Measurements from ENCODE around the gene COLQ.

Gene COLQ

DNA sequence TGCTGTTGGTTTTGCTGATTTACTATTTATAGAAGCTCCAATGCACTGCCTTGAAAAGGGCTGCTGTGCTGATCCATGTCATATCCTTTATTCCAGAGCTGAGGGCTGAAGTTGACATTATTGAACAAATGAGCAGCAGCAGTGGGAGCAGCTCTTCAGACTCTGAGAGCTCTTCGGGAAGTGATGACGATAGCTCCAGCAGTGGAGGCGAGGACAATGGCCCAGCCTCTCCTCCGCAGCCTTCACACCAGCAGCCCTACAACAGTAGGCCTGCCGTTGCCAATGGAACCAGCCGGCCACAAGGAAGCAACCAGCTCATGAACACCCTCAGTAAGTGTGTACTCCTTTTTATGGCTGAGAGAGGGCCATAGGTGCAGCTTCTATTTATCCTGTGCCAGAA is 85.3 kb downstream of the COLQ start:
- Histone ChIP-seq H3K9me3 (ENCODE audit: control insufficient read depth, low read length) (no peaks in the 10 kb centered on the region), H3K4me3 (ENCODE audit: insufficient read depth, low read depth, low read length, poor library complexity, severe bottlenecking) (no peak overlapping the region), H3K36me3 (ENCODE audit: control insufficient read depth, insufficient read depth, low read length) (peaks cover 90% of the 10 kb centered on the region), H3K27ac (ENCODE audit: insufficient read depth, low read length, poor library complexity, severe bottlenecking) (no peak overlapping the region), H3K4me1 (ENCODE audit: control insufficient read depth, insufficient read depth, low read length, poor library complexity, severe bottlenecking) (no peaks in the 10 kb centered on the region), H3K27me3 (replicated peaks; ENCODE audit: control insufficient read depth, insufficient read depth, low read length, poor library complexity, severe bottlenecking) (no peaks in the 10 kb centered on the region)
- DNase-seq: no peak

DNA sequence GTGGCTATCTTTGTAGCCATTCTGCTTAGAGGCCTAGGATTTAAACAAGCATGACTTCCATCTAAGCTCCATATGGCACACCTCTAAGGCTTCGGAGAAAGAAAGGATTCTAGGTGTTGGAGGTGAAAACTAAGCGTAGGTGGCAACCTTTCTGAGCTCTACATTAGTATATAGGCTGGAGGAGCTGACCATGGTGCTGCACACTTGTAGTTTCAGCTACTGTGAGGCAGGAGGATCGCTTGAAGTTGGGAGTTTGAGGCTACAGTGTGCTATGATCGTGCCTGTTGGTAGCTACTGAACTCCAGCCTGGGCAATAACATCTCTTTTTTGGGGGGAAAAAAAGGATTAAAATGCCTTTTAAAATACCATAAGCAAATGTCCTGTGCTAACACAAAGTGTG is 86.8 kb downstream of the COLQ start:
- no peak overlapping the region for H3K4me3 ChIP-seq (ENCODE audit: insufficient read depth, low read depth, low read length, poor library complexity, severe bottlenecking)
- H3K27me3 ChIP-seq (replicated peaks; ENCODE audit: control insufficient read depth, insufficient read depth, low read length, poor library complexity, severe bottlenecking): no peaks in the 10 kb centered on the region
- no peak for DNase-seq
- peaks cover 1% of the 10 kb centered on the region for H3K4me1 ChIP-seq (ENCODE audit: control insufficient read depth, insufficient read depth, low read length, poor library complexity, severe bottlenecking)
- no peak overlapping the region for H3K27ac ChIP-seq (ENCODE audit: insufficient read depth, low read length, poor library complexity, severe bottlenecking)
- H3K36me3 ChIP-seq (ENCODE audit: control insufficient read depth, insufficient read depth, low read length): peaks cover 82% of the 10 kb centered on the region
- no peaks in the 10 kb centered on the region for H3K9me3 ChIP-seq (ENCODE audit: control insufficient read depth, low read length)

DNA sequence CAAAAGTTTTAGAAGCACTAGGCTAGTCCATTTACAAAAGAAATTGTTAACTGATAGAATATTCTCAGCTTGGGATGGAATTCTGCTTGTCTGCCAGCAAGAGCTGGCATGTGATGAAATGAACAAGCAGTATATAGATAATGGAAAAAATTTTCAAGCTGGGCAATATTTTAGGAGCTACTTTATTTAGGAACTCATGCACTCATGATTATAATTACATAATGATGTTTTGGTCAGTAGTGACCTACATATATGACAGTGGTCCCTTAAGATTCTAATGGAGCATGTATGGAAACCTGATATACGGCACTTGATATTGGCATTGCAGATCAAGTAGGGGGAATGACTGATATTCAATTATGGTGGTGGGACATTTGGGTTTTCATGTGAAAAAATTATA is 88.0 kb downstream of the COLQ start:
- Histone ChIP-seq H3K36me3 (ENCODE audit: control insufficient read depth, insufficient read depth, low read length) (peaks cover 69% of the 10 kb centered on the region), H3K27ac (ENCODE audit: insufficient read depth, low read length, poor library complexity, severe bottlenecking) (no peak overlapping the region), H3K9me3 (ENCODE audit: control insufficient read depth, low read length) (no peaks in the 10 kb centered on the region), H3K4me1 (ENCODE audit: control insufficient read depth, insufficient read depth, low read length, poor library complexity, severe bottlenecking) (peaks cover 6% of the 10 kb centered on the region), H3K4me3 (ENCODE audit: insufficient read depth, low read depth, low read length, poor library complexity, severe bottlenecking) (no peak overlapping the region), H3K27me3 (replicated peaks; ENCODE audit: control insufficient read depth, insufficient read depth, low read length, poor library complexity, severe bottlenecking) (no peaks in the 10 kb centered on the region)
- DNase-seq: no peak

DNA sequence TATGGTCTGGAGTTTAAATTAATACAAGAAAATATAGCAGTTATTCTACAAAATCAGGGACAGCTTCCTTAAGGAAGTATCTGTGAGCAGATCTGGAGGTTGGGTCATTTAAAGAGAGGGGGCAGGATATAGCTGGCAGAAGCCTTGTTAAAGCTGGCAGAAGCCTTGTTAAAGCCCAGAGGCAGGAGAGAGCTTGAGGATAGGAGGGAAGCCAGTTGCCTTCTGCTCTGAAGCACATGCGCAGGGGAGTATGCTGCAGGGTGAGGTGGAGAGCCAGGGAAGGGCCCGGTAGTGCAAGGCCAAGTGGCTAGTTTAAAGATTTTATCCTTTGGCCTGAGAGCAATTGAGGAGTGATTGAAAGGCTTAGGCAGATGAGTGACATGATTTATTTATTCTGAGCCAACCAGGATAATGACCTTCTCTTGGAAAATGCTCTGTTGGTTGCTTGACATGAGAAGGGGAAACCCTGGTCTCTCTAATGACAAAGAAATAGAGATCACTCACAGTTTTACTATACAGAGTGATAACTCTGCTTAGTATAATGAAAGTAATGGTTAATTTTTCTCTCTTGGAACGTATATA is 90.2 kb downstream of the COLQ start:
- Histone ChIP-seq H3K4me1 (ENCODE audit: control insufficient read depth, insufficient read depth, low read length, poor library complexity, severe bottlenecking) (peaks cover 12% of the 10 kb centered on the region), H3K36me3 (ENCODE audit: control insufficient read depth, insufficient read depth, low read length) (peaks cover 50% of the 10 kb centered on the region), H3K9me3 (ENCODE audit: control insufficient read depth, low read length) (no peaks in the 10 kb centered on the region), H3K4me3 (ENCODE audit: insufficient read depth, low read depth, low read length, poor library complexity, severe bottlenecking) (no peak overlapping the region), H3K27ac (ENCODE audit: insufficient read depth, low read length, poor library complexity, severe bottlenecking) (no peak overlapping the region), H3K27me3 (replicated peaks; ENCODE audit: control insufficient read depth, insufficient read depth, low read length, poor library complexity, severe bottlenecking) (no peaks in the 10 kb centered on the region)
- no peak for DNase-seq

DNA sequence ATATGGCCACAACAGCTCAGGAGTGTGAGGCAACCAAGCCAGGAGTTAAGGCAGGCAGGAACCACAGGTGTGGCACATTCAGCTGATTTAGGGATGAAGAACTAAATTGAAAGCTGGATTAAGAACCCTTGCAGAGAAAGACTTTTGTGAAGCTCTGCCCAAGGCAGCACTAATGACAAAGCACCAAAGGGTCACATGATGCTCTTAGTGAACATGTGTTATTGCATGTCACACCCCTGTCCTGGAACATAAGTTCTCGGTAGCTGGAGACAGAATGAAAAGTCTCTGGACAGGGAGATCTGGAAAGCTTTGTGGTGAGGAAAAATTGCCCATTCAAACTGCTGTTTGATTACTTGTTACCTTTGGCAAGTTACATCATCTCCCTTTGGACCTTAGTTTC is 90.9 kb downstream of the COLQ start:
- Histone ChIP-seq H3K4me1 (ENCODE audit: control insufficient read depth, insufficient read depth, low read length, poor library complexity, severe bottlenecking) (peaks cover 13% of the 10 kb centered on the region), H3K36me3 (ENCODE audit: control insufficient read depth, insufficient read depth, low read length) (peaks cover 43% of the 10 kb centered on the region), H3K4me3 (ENCODE audit: insufficient read depth, low read depth, low read length, poor library complexity, severe bottlenecking) (no peak overlapping the region), H3K9me3 (ENCODE audit: control insufficient read depth, low read length) (no peaks in the 10 kb centered on the region), H3K27me3 (replicated peaks; ENCODE audit: control insufficient read depth, insufficient read depth, low read length, poor library complexity, severe bottlenecking) (no peaks in the 10 kb centered on the region), H3K27ac (ENCODE audit: insufficient read depth, low read length, poor library complexity, severe bottlenecking) (no peak overlapping the region)
- no peak for DNase-seq

DNA sequence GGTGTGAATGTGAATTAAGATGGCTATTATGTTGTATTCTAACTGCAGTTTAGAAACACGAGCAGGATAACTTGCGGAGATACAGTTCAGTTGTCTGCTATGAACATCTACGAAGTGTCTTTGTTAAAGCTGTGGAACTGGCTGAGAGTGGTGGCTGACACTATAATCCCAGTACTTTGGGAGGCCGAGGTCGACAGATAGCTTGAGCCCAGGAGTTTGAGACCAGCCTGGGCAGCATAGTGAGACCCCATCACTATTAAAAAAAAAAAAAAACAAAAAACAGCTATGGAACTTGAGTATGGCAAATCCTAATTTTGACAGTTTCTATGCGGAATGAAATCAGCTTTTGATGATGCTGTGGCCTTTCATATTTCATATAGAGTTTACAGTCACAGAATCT is 92.4 kb downstream of the COLQ start:
- peak overlapping the region; percentile 82 for H3K4me3 ChIP-seq (ENCODE audit: insufficient read depth, low read depth, low read length, poor library complexity, severe bottlenecking)

DNA sequence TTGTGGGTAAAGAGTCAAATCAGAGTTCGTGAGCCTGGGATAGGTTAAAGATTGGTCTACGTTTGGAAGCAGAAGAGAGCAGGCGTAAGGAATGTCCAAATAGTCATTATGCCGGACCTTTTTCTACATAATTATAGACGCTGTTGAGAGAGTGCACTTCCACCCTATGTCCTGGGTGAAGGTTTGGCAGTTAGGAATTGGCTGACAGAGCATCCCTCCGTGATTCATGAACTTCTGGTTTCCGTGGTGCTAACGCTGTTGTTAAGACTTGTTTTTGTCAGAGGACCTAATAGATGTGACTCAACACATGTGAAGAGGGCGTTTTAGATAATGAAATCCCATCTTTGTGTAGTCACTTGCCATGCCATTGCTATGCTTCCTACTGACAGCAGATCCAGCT is 93.0 kb downstream of the COLQ start:
- Histone ChIP-seq H3K36me3 (ENCODE audit: control insufficient read depth, insufficient read depth, low read length) (peaks cover 22% of the 10 kb centered on the region), H3K4me3 (ENCODE audit: insufficient read depth, low read depth, low read length, poor library complexity, severe bottlenecking) (peak overlapping the region; percentile 82), H3K4me1 (ENCODE audit: control insufficient read depth, insufficient read depth, low read length, poor library complexity, severe bottlenecking) (peaks cover 13% of the 10 kb centered on the region), H3K27ac (ENCODE audit: insufficient read depth, low read length, poor library complexity, severe bottlenecking) (peak overlapping the region; percentile 82), H3K9me3 (ENCODE audit: control insufficient read depth, low read length) (no peaks in the 10 kb centered on the region), H3K27me3 (replicated peaks; ENCODE audit: control insufficient read depth, insufficient read depth, low read length, poor library complexity, severe bottlenecking) (no peaks in the 10 kb centered on the region)
- DNase-seq: no peak

More for the DNA sequence above, 92.4 kb downstream of the COLQ start:
- H3K4me1 ChIP-seq (ENCODE audit: control insufficient read depth, insufficient read depth, low read length, poor library complexity, severe bottlenecking): peaks cover 13% of the 10 kb centered on the region
- H3K36me3 ChIP-seq (ENCODE audit: control insufficient read depth, insufficient read depth, low read length): peaks cover 28% of the 10 kb centered on the region
- H3K9me3 ChIP-seq (ENCODE audit: control insufficient read depth, low read length): no peaks in the 10 kb centered on the region
- DNase-seq: no peak
- H3K27me3 ChIP-seq (replicated peaks; ENCODE audit: control insufficient read depth, insufficient read depth, low read length, poor library complexity, severe bottlenecking): no peaks in the 10 kb centered on the region
- H3K27ac ChIP-seq (ENCODE audit: insufficient read depth, low read length, poor library complexity, severe bottlenecking): no peak overlapping the region

DNA sequence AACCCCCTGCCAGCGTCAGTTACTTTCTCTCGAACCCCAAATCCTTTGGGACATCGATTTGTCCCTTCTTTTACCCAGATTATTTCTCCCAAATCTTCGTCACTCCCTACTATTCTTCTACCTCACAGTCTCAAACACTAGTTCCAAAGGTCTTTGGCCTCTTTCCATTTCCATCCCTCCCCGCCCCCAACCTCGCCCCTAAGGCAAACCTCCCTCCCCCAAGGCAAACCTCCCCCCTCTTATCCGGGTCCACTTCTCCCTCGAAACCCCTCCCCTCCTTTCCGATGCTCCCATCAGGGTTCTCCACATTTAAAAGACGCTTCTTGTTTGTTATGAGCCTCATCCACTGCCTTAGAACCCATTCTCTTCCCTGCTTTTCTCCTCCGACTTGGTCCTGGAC is 93.5 kb downstream of the COLQ start:
- no peak for DNase-seq
- peak overlapping the region; percentile 82 for H3K27ac ChIP-seq (ENCODE audit: insufficient read depth, low read length, poor library complexity, severe bottlenecking)
- H3K9me3 ChIP-seq (ENCODE audit: control insufficient read depth, low read length): no peaks in the 10 kb centered on the region
- peaks cover 13% of the 10 kb centered on the region for H3K4me1 ChIP-seq (ENCODE audit: control insufficient read depth, insufficient read depth, low read length, poor library complexity, severe bottlenecking)
- H3K27me3 ChIP-seq (replicated peaks; ENCODE audit: control insufficient read depth, insufficient read depth, low read length, poor library complexity, severe bottlenecking): no peaks in the 10 kb centered on the region
- H3K4me3 ChIP-seq (ENCODE audit: insufficient read depth, low read depth, low read length, poor library complexity, severe bottlenecking): peak overlapping the region; percentile 82
- H3K36me3 ChIP-seq (ENCODE audit: control insufficient read depth, insufficient read depth, low read length): peaks cover 17% of the 10 kb centered on the region

DNA sequence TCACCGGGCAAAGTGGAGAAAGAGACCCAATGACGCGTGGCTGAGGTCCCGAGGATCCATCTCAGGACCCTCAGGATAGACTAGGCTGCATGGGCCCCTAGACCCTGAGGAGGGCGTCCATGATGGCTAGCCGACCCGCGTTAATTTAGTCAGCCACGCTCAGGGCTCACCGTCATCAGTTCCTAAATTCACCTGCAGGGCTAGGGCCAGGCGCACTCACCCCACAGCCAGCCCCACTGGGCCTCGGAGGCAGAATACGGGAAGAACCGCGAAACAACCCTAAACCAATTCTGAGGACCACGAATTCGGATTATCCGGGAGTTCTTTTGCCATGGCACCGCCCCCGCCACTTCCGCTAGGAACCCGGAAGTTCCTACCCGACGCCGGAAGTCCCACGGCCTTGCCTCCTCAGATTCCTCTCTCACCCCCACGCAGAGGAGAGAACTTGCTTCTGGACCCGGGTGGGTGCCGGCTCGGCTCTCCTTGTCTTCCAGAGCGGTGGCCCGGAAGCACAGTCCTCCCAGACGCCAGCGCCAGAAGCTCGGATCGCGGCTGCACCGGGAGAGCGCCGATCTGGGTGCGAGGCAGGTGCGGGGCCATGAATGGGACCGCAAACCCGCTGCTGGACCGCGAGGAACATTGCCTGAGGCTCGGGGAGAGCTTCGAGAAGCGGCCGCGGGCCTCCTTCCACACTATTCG is 94.2 kb downstream of the COLQ start, which contains the start of the genes EAF1 and METTL6:
Gene EAF1 (plus strand): TSS at position 417 of the 699 bp plus-strand sequence. CDS start 182 bp downstream, at position 599.
Gene METTL6 (minus strand): TSS at position 363 of the 699 bp plus-strand sequence. CDS start 1,033 bp downstream, outside the sequence.
- Histone ChIP-seq H3K4me3 (ENCODE audit: insufficient read depth, low read depth, low read length, poor library complexity, severe bottlenecking) (peak within 1 kb of the TSS; percentile 82), H3K27ac (ENCODE audit: insufficient read depth, low read length, poor library complexity, severe bottlenecking) (peak within 1 kb of the TSS; percentile 82), H3K9me3 (ENCODE audit: control insufficient read depth, low read length) (no peaks in the 10 kb centered on the region), H3K27me3 (replicated peaks; ENCODE audit: control insufficient read depth, insufficient read depth, low read length, poor library complexity, severe bottlenecking) (no peaks in the 10 kb centered on the region), H3K36me3 (ENCODE audit: control insufficient read depth, insufficient read depth, low read length) (peaks cover 15% of the 10 kb centered on the region), H3K4me1 (ENCODE audit: control insufficient read depth, insufficient read depth, low read length, poor library complexity, severe bottlenecking) (peaks cover 13% of the 10 kb centered on the region)
- DNase-seq: peak; percentile 72 to 81 (median 76)

DNA sequence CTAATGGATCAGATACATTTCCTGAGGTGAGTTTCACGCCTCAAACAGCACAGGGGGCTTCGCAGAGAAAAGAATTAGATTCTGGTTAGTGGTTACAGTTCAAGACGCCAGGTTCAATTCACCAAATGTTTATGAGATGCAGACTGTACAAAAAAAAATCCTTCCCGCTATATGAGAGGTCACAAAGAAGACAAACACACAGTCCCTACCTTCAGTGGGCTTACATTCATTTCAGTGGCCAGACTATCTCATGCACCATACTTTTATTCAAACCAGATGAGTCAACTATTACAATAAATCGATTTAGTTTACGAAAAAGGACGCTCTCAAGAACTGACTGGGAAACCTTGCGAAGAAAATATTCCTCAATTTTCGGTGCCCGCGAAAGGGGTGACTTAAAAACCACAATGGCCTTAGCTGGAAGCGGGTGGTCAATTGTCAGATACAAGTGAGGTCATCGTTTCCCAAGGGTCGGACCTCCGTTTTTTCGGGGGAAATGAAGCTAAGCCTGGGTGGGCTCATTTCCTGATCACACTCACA is 94.9 kb downstream of the COLQ start:
- peak overlapping the region; percentile 82 for H3K4me3 ChIP-seq (ENCODE audit: insufficient read depth, low read depth, low read length, poor library complexity, severe bottlenecking)
- peak overlapping the region; percentile 82 for H3K27ac ChIP-seq (ENCODE audit: insufficient read depth, low read length, poor library complexity, severe bottlenecking)
- H3K36me3 ChIP-seq (ENCODE audit: control insufficient read depth, insufficient read depth, low read length): peaks cover 9% of the 10 kb centered on the region
- peaks cover 13% of the 10 kb centered on the region for H3K4me1 ChIP-seq (ENCODE audit: control insufficient read depth, insufficient read depth, low read length, poor library complexity, severe bottlenecking)
- no peaks in the 10 kb centered on the region for H3K9me3 ChIP-seq (ENCODE audit: control insufficient read depth, low read length)
- no peaks in the 10 kb centered on the region for H3K27me3 ChIP-seq (replicated peaks; ENCODE audit: control insufficient read depth, insufficient read depth, low read length, poor library complexity, severe bottlenecking)
- no peak for DNase-seq

Data from effector memory CD4-positive, alpha-beta T cell (primary cell).